ENCODE measurements around the gene C10orf95. TPM values are rescaled to one million over a fixed set of nuclear protein-coding genes. Genes with fewer than 3 reads are reported as not detected.
"Not testable (repeated sequence)": the region's sequence is repeated elsewhere in the genome, so short reads cannot be mapped to it uniquely, and the experiment has no call there.

The C10orf95 gene
- total RNA-seq, 2 donors from 2014 or later = 2.8 to 4.8 TPM

DNA sequence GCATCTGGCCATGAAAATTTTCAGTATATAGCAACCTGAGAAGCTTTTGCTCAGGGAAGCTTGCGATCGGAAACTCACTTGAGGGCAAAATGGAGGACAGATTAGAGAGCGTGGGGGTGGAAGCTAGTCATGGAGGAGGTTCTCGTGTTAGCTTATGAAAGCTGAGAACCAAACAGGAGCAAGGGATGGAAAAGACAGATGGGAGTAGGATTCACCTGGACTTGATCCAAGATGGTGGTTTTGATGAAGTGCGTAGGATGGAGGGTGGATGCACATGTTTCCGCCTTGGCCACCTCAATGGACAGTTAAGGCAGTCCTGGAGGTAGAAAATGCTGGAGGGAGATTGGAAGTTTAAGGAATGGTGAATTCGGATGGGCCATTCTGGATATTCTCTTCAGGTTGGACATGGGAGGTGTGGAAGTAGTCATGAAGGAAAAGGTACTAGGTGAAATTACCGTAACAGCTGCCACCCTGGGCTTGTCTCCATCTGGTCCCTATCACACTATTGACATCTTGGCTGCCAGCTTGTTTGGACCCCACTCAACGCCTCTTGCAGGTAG is 6.3 kb upstream of the C10orf95 start:
- H3K27me3 ChIP-seq = no peaks in the 10 kb centered on the region
- H3K9me3 ChIP-seq = no peaks in the 10 kb centered on the region
- no peaks in the 10 kb centered on the region for H3K36me3 ChIP-seq
- no peak overlapping the region for H3K27ac ChIP-seq
- H3K4me1 ChIP-seq = peaks cover 12% of the 10 kb centered on the region
- no peak overlapping the region for H3K9ac ChIP-seq (ENCODE audit: low read depth in 2 of 2, low read length in 2 of 2)
- DNase-seq = no peak
- TF ChIP-seq, protein P1, sequence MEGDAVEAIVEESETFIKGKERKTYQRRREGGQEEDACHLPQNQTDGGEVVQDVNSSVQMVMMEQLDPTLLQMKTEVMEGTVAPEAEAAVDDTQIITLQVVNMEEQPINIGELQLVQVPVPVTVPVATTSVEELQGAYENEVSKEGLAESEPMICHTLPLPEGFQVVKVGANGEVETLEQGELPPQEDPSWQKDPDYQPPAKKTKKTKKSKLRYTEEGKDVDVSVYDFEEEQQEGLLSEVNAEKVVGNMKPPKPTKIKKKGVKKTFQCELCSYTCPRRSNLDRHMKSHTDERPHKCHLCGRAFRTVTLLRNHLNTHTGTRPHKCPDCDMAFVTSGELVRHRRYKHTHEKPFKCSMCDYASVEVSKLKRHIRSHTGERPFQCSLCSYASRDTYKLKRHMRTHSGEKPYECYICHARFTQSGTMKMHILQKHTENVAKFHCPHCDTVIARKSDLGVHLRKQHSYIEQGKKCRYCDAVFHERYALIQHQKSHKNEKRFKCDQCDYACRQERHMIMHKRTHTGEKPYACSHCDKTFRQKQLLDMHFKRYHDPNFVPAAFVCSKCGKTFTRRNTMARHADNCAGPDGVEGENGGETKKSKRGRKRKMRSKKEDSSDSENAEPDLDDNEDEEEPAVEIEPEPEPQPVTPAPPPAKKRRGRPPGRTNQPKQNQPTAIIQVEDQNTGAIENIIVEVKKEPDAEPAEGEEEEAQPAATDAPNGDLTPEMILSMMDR (IDR thresholded peaks at IDR 0.05) = no peak
- H3K4me3 ChIP-seq = no peak overlapping the region
- intact Hi-C loops (cut with DNase I) = no loop called here

DNA sequence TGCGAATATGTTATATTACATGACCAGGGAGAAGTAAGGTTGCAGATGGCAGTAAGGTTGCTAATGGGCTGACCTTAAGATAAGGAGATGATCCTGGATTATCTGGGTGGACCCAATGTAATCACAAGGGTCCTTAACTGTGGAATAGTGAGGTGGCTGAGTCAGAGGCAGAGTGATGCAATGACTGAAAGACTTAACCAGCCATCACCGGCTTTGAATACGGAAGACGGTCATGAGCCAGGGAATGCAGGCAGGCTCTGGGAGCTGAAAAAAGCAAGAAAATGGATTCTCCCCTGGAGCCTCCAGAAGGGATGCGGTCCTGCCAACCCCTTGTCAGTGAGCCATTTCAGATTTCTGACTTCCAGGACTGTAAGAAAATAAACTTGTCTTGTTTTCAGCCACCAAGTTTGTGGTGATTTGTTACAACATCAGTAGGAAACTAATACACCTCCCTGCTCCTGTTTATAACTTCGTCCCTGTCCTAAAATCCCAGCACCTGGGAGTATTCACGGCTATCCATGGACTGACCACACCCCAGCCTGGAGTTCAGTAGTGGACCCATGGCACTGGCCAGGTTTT is 4.6 kb upstream of the C10orf95 start:
- no peaks in the 10 kb centered on the region for H3K27me3 ChIP-seq
- TF ChIP-seq, protein P1 (IDR thresholded peaks at IDR 0.05) = no peak
- no peak for DNase-seq
- H3K36me3 ChIP-seq = no peaks in the 10 kb centered on the region
- H3K9me3 ChIP-seq = no peaks in the 10 kb centered on the region
- intact Hi-C loops (cut with DNase I) = no loop called here
- no peak overlapping the region for H3K4me3 ChIP-seq
- H3K9ac ChIP-seq (ENCODE audit: low read depth in 2 of 2, low read length in 2 of 2) = no peak overlapping the region
- no peak overlapping the region for H3K27ac ChIP-seq
- H3K4me1 ChIP-seq = no peaks in the 10 kb centered on the region

DNA sequence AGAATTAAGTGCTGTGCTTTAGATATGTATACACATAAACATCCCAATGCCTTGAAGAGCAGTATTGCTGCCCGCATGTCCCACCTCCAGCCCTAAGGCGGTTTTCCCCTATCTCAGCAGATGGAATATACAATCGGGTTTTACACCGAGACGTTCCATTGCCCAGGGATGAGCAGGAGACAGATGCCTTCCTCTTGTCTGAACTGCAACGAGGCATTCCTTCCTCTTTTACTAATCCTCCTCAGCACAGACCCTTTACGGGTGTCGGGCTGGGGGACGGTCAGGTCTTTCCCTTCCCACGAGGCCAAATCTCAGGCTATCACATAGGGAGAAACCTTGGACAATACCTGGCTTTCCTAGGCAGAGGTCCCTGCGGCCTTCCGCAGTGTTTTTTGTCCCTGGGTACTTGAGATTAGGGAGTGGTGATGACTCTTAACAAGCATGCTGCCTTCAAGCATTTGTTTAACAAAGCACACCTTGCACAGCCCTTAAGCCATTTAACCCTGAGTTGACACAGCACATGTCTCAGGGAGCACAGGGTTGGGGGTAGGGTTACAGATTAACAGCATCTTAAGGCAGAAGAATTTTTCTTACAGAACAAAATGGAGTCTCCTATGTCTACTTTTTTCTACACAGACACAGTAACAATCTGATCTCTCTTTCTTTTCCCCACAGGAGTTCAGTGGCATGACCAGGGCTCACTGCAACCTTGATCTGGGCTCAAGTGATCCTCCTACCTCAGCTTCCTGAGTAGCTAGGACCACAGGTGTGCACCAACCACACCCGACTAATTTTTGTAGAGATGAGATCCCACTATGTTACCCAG is 3.5 kb upstream of the C10orf95 start:
- H3K36me3 ChIP-seq; intact Hi-C loops (cut with DNase I): not testable (repeated sequence)

DNA sequence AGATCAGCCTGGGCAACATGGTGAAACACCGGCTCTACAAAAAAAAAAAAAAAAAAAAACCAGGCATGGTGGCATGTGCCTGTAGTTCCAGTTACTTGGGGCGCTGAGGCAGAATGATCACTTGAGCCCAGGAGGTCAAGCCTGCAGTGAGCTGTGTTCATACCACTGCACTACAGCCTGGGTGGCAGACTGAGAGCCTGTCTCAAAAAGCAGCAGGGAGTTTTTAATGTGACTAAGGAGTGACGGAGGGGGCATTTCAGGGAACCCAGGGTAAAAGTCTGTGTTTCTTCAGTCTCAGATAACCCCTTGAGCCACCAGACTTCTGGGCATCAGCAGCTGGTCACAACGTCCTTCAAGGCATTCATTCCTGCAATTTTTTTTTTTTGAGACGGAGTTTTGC is 2.2 kb upstream of the C10orf95 start:
- intact Hi-C loops (cut with DNase I) = no loop called here
- no peaks in the 10 kb centered on the region for H3K27me3 ChIP-seq
- TF ChIP-seq, protein P1 (IDR thresholded peaks at IDR 0.05) = no peak
- H3K4me3 ChIP-seq = no peak overlapping the region
- no peaks in the 10 kb centered on the region for H3K36me3 ChIP-seq
- H3K27ac ChIP-seq = peak overlapping the region; percentile 25
- no peak overlapping the region for H3K9ac ChIP-seq (ENCODE audit: low read depth in 2 of 2, low read length in 2 of 2)
- DNase-seq = no peak
- H3K9me3 ChIP-seq = no peaks in the 10 kb centered on the region
- H3K4me1 ChIP-seq = no peaks in the 10 kb centered on the region

More for the DNA sequence above, 3.5 kb upstream of the C10orf95 start:
- not testable (repeated sequence) for H3K27ac ChIP-seq; H3K9ac ChIP-seq (ENCODE audit: low read depth in 2 of 2, low read length in 2 of 2); DNase-seq; H3K27me3 ChIP-seq; H3K4me1 ChIP-seq; H3K9me3 ChIP-seq; H3K4me3 ChIP-seq

DNA sequence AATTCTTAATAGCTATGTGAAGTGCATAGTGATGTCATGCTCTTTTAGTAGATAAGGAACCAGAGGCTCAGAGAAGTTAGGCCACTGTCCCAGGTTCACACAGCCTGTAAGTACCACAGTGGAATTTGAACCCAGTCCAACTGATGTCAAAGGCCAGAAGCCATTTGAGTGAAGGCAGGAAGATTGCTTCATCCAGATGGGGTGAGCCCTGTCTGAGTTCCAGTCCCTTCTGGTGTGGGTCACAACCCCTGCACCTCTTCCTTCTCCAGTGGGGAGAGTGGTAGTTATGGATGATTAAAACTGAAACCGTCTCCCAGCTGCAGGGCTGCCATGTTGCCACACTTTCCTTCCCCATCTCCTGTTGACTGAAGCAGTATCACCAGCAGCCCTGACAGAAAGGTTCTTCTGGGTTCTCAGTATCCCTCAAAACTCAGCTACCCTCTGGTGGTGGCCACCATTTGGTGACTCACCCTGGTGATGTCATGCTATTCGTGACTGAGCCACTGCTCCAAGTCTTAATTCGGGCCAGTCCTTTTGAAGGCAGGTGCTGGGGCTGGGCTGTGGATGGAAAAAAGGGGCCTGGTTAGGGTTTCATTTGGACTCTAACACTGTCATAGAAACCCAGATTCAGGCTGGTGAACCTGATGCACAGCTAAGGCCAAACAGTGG is 1.5 kb upstream of the C10orf95 start:
- TF ChIP-seq, protein P1 (IDR thresholded peaks at IDR 0.05) = no peak
- Histone ChIP-seq H3K9ac (ENCODE audit: low read depth in 2 of 2, low read length in 2 of 2) (no peak overlapping the region), H3K9me3 (no peaks in the 10 kb centered on the region), H3K27me3 (no peaks in the 10 kb centered on the region), H3K27ac (no peak overlapping the region), H3K36me3 (no peaks in the 10 kb centered on the region), H3K4me3 (no peak overlapping the region), H3K4me1 (no peaks in the 10 kb centered on the region)
- DNase-seq = no peak
- intact Hi-C loops (cut with DNase I) = no loop called here
